Liver (tissue), 9 donors: ENCODE measurements around the gene PCDHGB5. TPM values are rescaled to one million over a fixed set of nuclear protein-coding genes. Genes with fewer than 3 reads are reported as not detected.
A peak's percentile ranks its signal among the peaks of the same experiment; 100 is the strongest.
"Not testable (repeated sequence)": the region's sequence is repeated elsewhere in the genome, so short reads cannot be mapped to it uniquely, and the experiment has no call there.

Experiments
- DNase-seq: peaks from one replicate; pipeline ENCODE4 v3.0.0-alpha.2; 2017; ENCODE audit warnings: low spot score
- H3K27ac ChIP-seq, 2 donors: one replicate each; pipeline ENCODE4 v1.7.0; 2013; ENCODE audit warnings: inconsistent platforms in 2 of 2, low read length in 2 of 2, control low read depth in 1 of 2, low read depth in 1 of 2, mild to moderate bottlenecking in 1 of 2
- H3K27me3 ChIP-seq, 4 donors: one replicate each; pipeline versions ENCODE4 v1.6.1 to v1.7.0; 2013; ENCODE audit warnings: low read length in 3 of 4, inconsistent platforms in 1 of 4, mild to moderate bottlenecking in 1 of 4, moderate library complexity in 1 of 4; ENCODE audit not compliant: control insufficient read depth in 4 of 4, insufficient read depth in 4 of 4
- H3K36me3 ChIP-seq, 4 donors: one replicate each; pipeline versions ENCODE4 v1.6.1 to v1.7.0; 2013; ENCODE audit warnings: low read length in 3 of 4, mild to moderate bottlenecking in 3 of 4, low read depth in 1 of 4, moderate library complexity in 1 of 4; ENCODE audit not compliant: control insufficient read depth in 4 of 4, insufficient read depth in 3 of 4
- H3K4me1 ChIP-seq, 4 donors: one replicate each; pipeline versions ENCODE4 v1.6.1 to v1.7.0; 2013; ENCODE audit warnings: low read length in 3 of 4, mild to moderate bottlenecking in 3 of 4, moderate library complexity in 1 of 4; ENCODE audit not compliant: control insufficient read depth in 4 of 4, insufficient read depth in 4 of 4
- H3K4me3 ChIP-seq, 3 donors: one replicate each; pipeline versions ENCODE4 v1.6.1 to v1.7.0; 2013; ENCODE audit warnings: low read length in 3 of 3, control low read depth in 1 of 3, low read depth in 1 of 3, mild to moderate bottlenecking in 1 of 3
- H3K9ac ChIP-seq, 2 donors: one replicate each; pipeline ENCODE4 v1.7.0; 2013; ENCODE audit warnings: low read length in 2 of 2, mild to moderate bottlenecking in 2 of 2, moderate library complexity in 2 of 2, control low read depth in 1 of 2, low read depth in 1 of 2
- H3K9me3 ChIP-seq, 4 donors: one replicate each; pipeline versions ENCODE4 v1.6.1 to v1.7.0; 2013; ENCODE audit warnings: low read length in 3 of 4; ENCODE audit not compliant: control insufficient read depth in 4 of 4
- CTCF ChIP-seq: fragments of 150-350 bp; IDR thresholded peaks from 2 replicates; pipeline ENCODE4 v1.5.1; 2017; ENCODE audit warnings: improper control_type of control experiment, low read depth, low read length; ENCODE audit not compliant: missing input control
- EGR1 ChIP-seq, 2 donors: IDR thresholded peaks; 2 replicates each; pipeline ENCODE4 v1.6.1; 2016 to 2018; ENCODE audit warnings: antibody characterized with exemption in 2 of 2, low read depth in 2 of 2
- FOXA1 ChIP-seq: IDR thresholded peaks from 2 replicates; pipeline ENCODE4 v1.6.1; 2016; ENCODE audit warnings: antibody characterized with exemption
- FOXA2 ChIP-seq: IDR thresholded peaks from 2 replicates; pipeline ENCODE4 v1.6.1; 2016; ENCODE audit warnings: antibody characterized with exemption
- GABPA ChIP-seq, 2 donors: IDR thresholded peaks in 1 of 2; conservative IDR thresholded peaks in 1 of 2; 2 replicates each; pipeline ENCODE4 v1.6.1; 2016; ENCODE audit warnings: antibody characterized with exemption in 2 of 2, mild to moderate bottlenecking in 1 of 2, moderate library complexity in 1 of 2
- JUND ChIP-seq, 2 donors: IDR thresholded peaks; 2 replicates each; pipeline ENCODE4 v1.6.1; 2016; ENCODE audit warnings: antibody characterized with exemption in 2 of 2
- MAX ChIP-seq: IDR thresholded peaks from 2 replicates; pipeline ENCODE4 v1.6.1; 2016; ENCODE audit warnings: antibody characterized with exemption
- NR2F2 ChIP-seq: IDR thresholded peaks from 2 replicates; pipeline ENCODE4 v1.6.1; 2016; ENCODE audit warnings: antibody characterized with exemption
- RAD21 ChIP-seq, 2 donors: IDR thresholded peaks; 2 replicates each; pipeline ENCODE4 v1.6.1; 2016; ENCODE audit warnings: antibody characterized with exemption in 2 of 2, mild to moderate bottlenecking in 2 of 2
- RXRA ChIP-seq, 2 donors: IDR thresholded peaks; 2 replicates each; pipeline ENCODE4 v1.6.1; 2017 to 2018; ENCODE audit warnings: antibody characterized with exemption in 2 of 2, mild to moderate bottlenecking in 1 of 2
- SP1 ChIP-seq: IDR thresholded peaks from 2 replicates; pipeline ENCODE4 v1.6.1; 2018; ENCODE audit warnings: antibody characterized with exemption, mild to moderate bottlenecking
- YY1 ChIP-seq: IDR thresholded peaks from 2 replicates; pipeline ENCODE4 v1.6.1; 2016; ENCODE audit warnings: antibody characterized with exemption, mild to moderate bottlenecking
- WGBS: extraction: QIAGEN DNeasy Blood & Tissue Kit; methylation state at CpG from one replicate; pipeline ENCODE4 v1.1.7; 2013; 5-methylcytosine and 5-hydroxymethylcytosine counted together
- polyA plus RNA-seq, 2 donors: library from polyadenylated mRNA; stranded (reverse) in 1 of 2; unstranded in 1 of 2; fragments of 200-250 nt in 1 of 2; fragments of >200 nt in 1 of 2; fragmentation: Nextera tagmentation in 1 of 2; extraction: Ambion mirVana in 1 of 2; gene quantifications; one replicate each; pipeline versions ENCODE4 v1.2.1 to v1.2.3, GENCODE V29; 2013 to 2015
- total RNA-seq, 2 donors: library from RNA; depleted of rRNA; stranded (reverse); fragments of >200 nt; gene quantifications; one replicate each; pipeline ENCODE4 v1.2.3, GENCODE V29; 2014
- TF ChIP-seq, protein P1 (sequence below): IDR thresholded peaks from 2 replicates; pipeline ENCODE4 v1.6.1; 2016; ENCODE audit warnings: antibody characterized with exemption, mild to moderate bottlenecking
- donor health status: healthy.
- donor health status: healthy.
- donor health status: healthy.
- donor health status: healthy.
- donor health status: healthy.

The PCDHGB5 gene
- total and polyA plus RNA-seq, 4 donors: 0.76 to 3.8 (median 2.3) TPM

- TF ChIP-seq, protein P1, sequence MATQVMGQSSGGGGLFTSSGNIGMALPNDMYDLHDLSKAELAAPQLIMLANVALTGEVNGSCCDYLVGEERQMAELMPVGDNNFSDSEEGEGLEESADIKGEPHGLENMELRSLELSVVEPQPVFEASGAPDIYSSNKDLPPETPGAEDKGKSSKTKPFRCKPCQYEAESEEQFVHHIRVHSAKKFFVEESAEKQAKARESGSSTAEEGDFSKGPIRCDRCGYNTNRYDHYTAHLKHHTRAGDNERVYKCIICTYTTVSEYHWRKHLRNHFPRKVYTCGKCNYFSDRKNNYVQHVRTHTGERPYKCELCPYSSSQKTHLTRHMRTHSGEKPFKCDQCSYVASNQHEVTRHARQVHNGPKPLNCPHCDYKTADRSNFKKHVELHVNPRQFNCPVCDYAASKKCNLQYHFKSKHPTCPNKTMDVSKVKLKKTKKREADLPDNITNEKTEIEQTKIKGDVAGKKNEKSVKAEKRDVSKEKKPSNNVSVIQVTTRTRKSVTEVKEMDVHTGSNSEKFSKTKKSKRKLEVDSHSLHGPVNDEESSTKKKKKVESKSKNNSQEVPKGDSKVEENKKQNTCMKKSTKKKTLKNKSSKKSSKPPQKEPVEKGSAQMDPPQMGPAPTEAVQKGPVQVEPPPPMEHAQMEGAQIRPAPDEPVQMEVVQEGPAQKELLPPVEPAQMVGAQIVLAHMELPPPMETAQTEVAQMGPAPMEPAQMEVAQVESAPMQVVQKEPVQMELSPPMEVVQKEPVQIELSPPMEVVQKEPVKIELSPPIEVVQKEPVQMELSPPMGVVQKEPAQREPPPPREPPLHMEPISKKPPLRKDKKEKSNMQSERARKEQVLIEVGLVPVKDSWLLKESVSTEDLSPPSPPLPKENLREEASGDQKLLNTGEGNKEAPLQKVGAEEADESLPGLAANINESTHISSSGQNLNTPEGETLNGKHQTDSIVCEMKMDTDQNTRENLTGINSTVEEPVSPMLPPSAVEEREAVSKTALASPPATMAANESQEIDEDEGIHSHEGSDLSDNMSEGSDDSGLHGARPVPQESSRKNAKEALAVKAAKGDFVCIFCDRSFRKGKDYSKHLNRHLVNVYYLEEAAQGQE: no peak
- TF ChIP-seq RAD21 (IDR thresholded peaks at IDR 0.05): no peak
Observed at GRCh38 chr5:141384471-141385267, 13.1 kb upstream of the PCDHGB5 start (continued).

GRCh38 chr5:141387557-141388311 lies 10.0 kb upstream of the PCDHGB5 start, which contains the start of gene PCDHGB4:
Gene PCDHGB4, plus strand, starts transcription at chr5:141387698. Its CDS starts 187 bp downstream, at chr5:141387885.
- not testable (repeated sequence) for H3K36me3 ChIP-seq

DNA sequence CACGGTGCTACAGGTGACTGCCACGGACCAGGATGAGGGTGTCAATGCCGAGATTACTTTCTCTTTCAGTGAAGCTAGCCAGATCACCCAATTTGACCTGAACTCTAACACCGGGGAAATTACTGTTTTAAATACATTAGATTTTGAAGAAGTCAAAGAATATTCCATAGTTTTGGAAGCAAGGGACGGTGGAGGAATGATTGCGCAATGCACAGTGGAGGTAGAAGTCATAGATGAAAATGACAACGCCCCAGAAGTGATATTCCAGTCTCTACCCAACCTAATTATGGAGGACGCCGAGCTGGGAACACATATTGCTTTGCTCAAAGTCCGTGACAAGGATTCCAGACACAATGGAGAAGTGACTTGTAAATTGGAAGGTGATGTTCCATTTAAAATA lies 9.1 kb upstream of the PCDHGB5 start:
- Histone ChIP-seq H3K4me1 (peaks cover 0 to 4% (median 0%) of the 10 kb centered on the region in 4 donors), H3K36me3 (peaks cover 0 to 6% (median 0%) of the 10 kb centered on the region in 4 donors), H3K4me3 (peak overlapping the region; percentile 1 to 50 (median 48)), H3K9me3 (peaks cover 39 to 87% (median 42%) of the 10 kb centered on the region in 4 donors), H3K27ac (no peak overlapping the region), H3K27me3 (peaks cover 0 to 4% (median 0%) of the 10 kb centered on the region in 4 donors), H3K9ac (no peak overlapping the region)
- 42% methylated on average over 10 of the region's 10 CpGs for WGBS
- TF ChIP-seq YY1 (no peak), JUND (IDR thresholded peaks at IDR 0.05) (no peak), EGR1 (IDR thresholded peaks at IDR 0.05; ENCODE audit: low read depth in 2 of 2) (no peak), GABPA (IDR thresholded peaks at IDR 0.05 in 1 of 2, conservative IDR thresholded peaks at IDR 0.05 in 1 of 2) (no peak), FOXA2 (no peak), MAX (no peak), NR2F2 (no peak), SP1 (no peak), FOXA1 (no peak), RXRA (IDR thresholded peaks at IDR 0.05) (no peak)
- no peak for DNase-seq

More at GRCh38 chr5:141387557-141388311, 10.0 kb upstream of the PCDHGB5 start, which contains the start of gene PCDHGB4:
- TF ChIP-seq RAD21 (IDR thresholded peaks at IDR 0.05) (peak; percentile 47 to 62), CTCF (peak; percentile 39)
- WGBS: 16% methylated on average over 22 of the region's 40 CpGs
- not testable (repeated sequence) for H3K9ac ChIP-seq, DNase-seq, H3K27me3 ChIP-seq, H3K4me1 ChIP-seq, H3K27ac ChIP-seq
- Histone ChIP-seq H3K9me3 (peaks cover 37 to 88% (median 43%) of the 10 kb centered on the region in 4 donors), H3K4me3 (peak within 1 kb of the TSS; percentile 40 to 50 (median 48))
